Kidney (tissue), 14 donors: ENCODE results near the gene IQSEC2. TPM values are rescaled to one million over a fixed set of nuclear protein-coding genes. Genes with fewer than 3 reads are reported as not detected.

Source experiments
- DNase-seq, 5 donors: peaks; one replicate each; pipeline ENCODE4 v3.0.0-alpha.2; 2013 to 2020
- FAIRE-seq: peaks from 2 replicates; lab custom pipeline; 2012; peaks lifted over from hg19 to GRCh38; lab: Jason Lieb, UNC
- H3K27ac ChIP-seq, 2 donors: one replicate each; pipeline ENCODE4 v1.7.0; 2013; ENCODE audit warnings: low read depth in 2 of 2, low read length in 2 of 2, inconsistent platforms in 1 of 2
- H3K27me3 ChIP-seq: one replicate; pipeline ENCODE4 v1.7.1; 2013; ENCODE audit warnings: low read length, inconsistent platforms; ENCODE audit not compliant: control insufficient read depth, insufficient read depth
- H3K36me3 ChIP-seq, 3 donors: one replicate each; pipeline versions ENCODE4 v1.7.0 to v1.7.1; 2013; ENCODE audit warnings: low read length in 3 of 3, control low read depth in 1 of 3, inconsistent platforms in 1 of 3; ENCODE audit not compliant: insufficient read depth in 3 of 3, control insufficient read depth in 2 of 3
- H3K4me1 ChIP-seq, 3 donors: one replicate each; pipeline versions ENCODE4 v1.7.0 to v1.7.1; 2013; ENCODE audit warnings: low read length in 3 of 3, inconsistent platforms in 1 of 3, low read depth in 1 of 3; ENCODE audit not compliant: control insufficient read depth in 2 of 3, insufficient read depth in 2 of 3
- H3K4me3 ChIP-seq, 3 donors: one replicate each; pipeline versions ENCODE4 v1.7.0 to v1.8.1; 2013; ENCODE audit warnings: low read length in 3 of 3, control low read depth in 1 of 3, inconsistent platforms in 1 of 3
- H3K9ac ChIP-seq, 3 donors: one replicate each; pipeline versions ENCODE4 v1.7.0 to v1.7.1; 2013; ENCODE audit warnings: low read length in 3 of 3, control low read depth in 1 of 3, inconsistent platforms in 1 of 3
- H3K9me3 ChIP-seq, 3 donors: one replicate each; pipeline versions ENCODE4 v1.7.0 to v1.7.1; 2013; ENCODE audit warnings: low read length in 3 of 3, control low read depth in 1 of 3, inconsistent platforms in 1 of 3; ENCODE audit not compliant: control insufficient read depth in 2 of 3, insufficient read depth in 1 of 3
- CTCF ChIP-seq: IDR thresholded peaks from 3 replicates; pipeline ENCODE4 v1.5.1; 2012; ENCODE audit warnings: mild to moderate bottlenecking, moderate library complexity, borderline replicate concordance; ENCODE audit not compliant: insufficient read depth; ENCODE audit errors: extremely low read depth
- intact Hi-C: fragments of 100-400 bp; cut with DNase I; formaldehyde crosslinking; loops from one replicate; pipeline ENCODE4 v1.11.1; 2022
- polyA plus RNA-seq: library from polyadenylated mRNA; stranded (reverse); fragments of 350-450 nt; fragmentation: Illumina TruSeq; extraction: RNeasy Lipid Tissue Mini Kit (QIAGEN cat#74804); gene quantifications from one replicate; pipeline ENCODE4 v1.2.3, GENCODE V29; 2014; ENCODE audit warnings: low read depth, low replicate concordance; ENCODE audit not compliant: insufficient read depth
- total RNA-seq: library from RNA; stranded (reverse); fragmentation: NEBNext Ultra II Directional; extraction: Animal tissue kit (Norgen Biotek cat#: 25700); gene quantifications from one replicate; pipeline ENCODE4 v1.2.1, GENCODE V29; 2021
- donor health status: control.
- donor health status: control.
- donor health status: control.
- donor health status: control.
- donor health status: control.
- donor health status: DM: yes; HTN: yes; CAD: no.
- donor health status: Normal renal cell carcinoma (clear cell type).

IQSEC2 gene
- total and polyA plus RNA-seq, 2 donors from 2014 or later = 20.9 to 56.2 TPM

DNA sequence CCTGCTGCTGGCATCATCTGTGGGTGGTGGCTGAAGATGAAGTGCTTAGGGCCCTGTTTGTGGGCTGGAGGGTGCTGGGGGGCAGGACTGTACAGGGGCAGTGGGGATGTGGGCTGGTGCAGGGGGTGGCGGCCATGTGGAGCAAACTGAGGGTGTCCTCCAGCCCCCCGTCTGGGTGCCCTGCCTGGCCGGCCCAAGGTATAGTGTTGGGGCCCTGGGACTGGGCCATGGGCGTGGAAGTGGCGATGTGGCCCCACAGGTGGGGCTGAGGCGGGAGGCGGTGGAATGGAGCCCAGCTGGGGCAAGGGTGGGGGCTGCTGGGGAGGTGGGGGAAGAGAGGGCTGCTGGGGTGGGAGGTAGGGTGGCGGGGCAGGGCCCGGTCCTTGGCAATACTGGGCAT is 46.9 kb downstream of the IQSEC2 start:
- DNase-seq (no peak), FAIRE-seq (no peak)
- H3K4me3 ChIP-seq = no peak overlapping the region
- TF ChIP-seq CTCF = no peak
- no peak overlapping the region for H3K27ac ChIP-seq
- intact Hi-C loops = no loop called here
- H3K4me1 ChIP-seq = no peaks in the 10 kb centered on the region
- H3K9me3 ChIP-seq = no peaks in the 10 kb centered on the region
- peaks cover 0 to 4% (median 2%) of the 10 kb centered on the region in 3 donors for H3K36me3 ChIP-seq
- H3K27me3 ChIP-seq = peaks cover 19% of the 10 kb centered on the region
- no peak overlapping the region for H3K9ac ChIP-seq

- no peaks in the 10 kb centered on the region for H3K9me3 ChIP-seq
- no peak overlapping the region for H3K4me3 ChIP-seq
- intact Hi-C loops = no loop called here
- H3K9ac ChIP-seq = no peak overlapping the region
- H3K27me3 ChIP-seq = peaks cover 17% of the 10 kb centered on the region
- H3K4me1 ChIP-seq = no peaks in the 10 kb centered on the region
- H3K27ac ChIP-seq = no peak overlapping the region
- DNase-seq = no peak
- H3K36me3 ChIP-seq = peaks cover 0 to 2% (median 0%) of the 10 kb centered on the region in 3 donors
- no peak for TF ChIP-seq CTCF
- FAIRE-seq = no peak
Measured at GRCh38 chrX:53233536-53233935, 47.8 kb downstream of the IQSEC2 start.

- intact Hi-C loops = no loop called here
Measured at GRCh38 chrX:53230116-53230515, 51.3 kb downstream of the IQSEC2 start.

More at GRCh38 chrX:53230116-53230515, 51.3 kb downstream of the IQSEC2 start:
- Histone ChIP-seq H3K4me3 (no peak overlapping the region), H3K9me3 (no peaks in the 10 kb centered on the region), H3K4me1 (no peaks in the 10 kb centered on the region), H3K27me3 (peaks cover 18% of the 10 kb centered on the region), H3K9ac (no peak overlapping the region), H3K36me3 (no peaks in the 10 kb centered on the region), H3K27ac (no peak overlapping the region)
- no peak for DNase-seq
- no peak for FAIRE-seq
- no peak for TF ChIP-seq CTCF
